IMR-90 (cell line): ENCODE data around the gene DMAP1. TPM values are rescaled to one million over a fixed set of nuclear protein-coding genes. Genes with fewer than 3 reads are reported as not detected.

Experiments used
- ATAC-seq: fragments of 200-7000 bp; cut with Tn5 transposase; 2 replicates; pipeline ENCODE4 v1.9.1; 2020; ENCODE audit warnings: low read depth, mild to moderate bottlenecking, moderate library complexity
- BruUV-seq: library from RNA; stranded (reverse); fragments of 400-500 nt; replicated peaks from 2 replicates; lab custom pipeline; 2021; lab: Mats Ljungman, UMichigan
- CTCF ChIA-PET: fragments of 300-600 bp; formaldehyde crosslinking; extraction: SDS; loops from one replicate; lab custom pipeline; 2021; ENCODE audit warnings: antibody characterized with exemption; lab: Yijun Ruan, JAX
- POLR2A ChIA-PET: fragments of 300-600 bp; sonication (Branson Sonifier 250); formaldehyde crosslinking; loops from one replicate; lab custom pipeline; 2022; ENCODE audit warnings: antibody characterized with exemption; ENCODE audit not compliant: unreplicated experiment; lab: Charles Lee
- DNase-seq: peaks from one replicate; pipeline ENCODE4 v3.0.0; 2013
- H2AFZ ChIP-seq: replicated peaks from 2 replicates; pipeline ENCODE3; 2013; ENCODE audit warnings: low read length, mild to moderate bottlenecking; ENCODE audit not compliant: poor library complexity
- H2AK5ac ChIP-seq: 2 replicates; pipeline ENCODE4 v1.6.1; 2013; ENCODE audit warnings: low read depth, low read length, inconsistent platforms
- H2AK9ac ChIP-seq: replicated peaks from 2 replicates; pipeline ENCODE3; 2013; ENCODE audit warnings: mild to moderate bottlenecking, low read depth, low read length, moderate library complexity; ENCODE audit not compliant: poor library complexity
- H2BK120ac ChIP-seq: 2 replicates; pipeline ENCODE4 v1.6.1; 2013; ENCODE audit warnings: low read depth, low read length, inconsistent platforms
- H2BK15ac ChIP-seq: 3 replicates; pipeline ENCODE4 v1.6.1; 2013; ENCODE audit warnings: low read depth, low read length, inconsistent platforms
- H2BK20ac ChIP-seq: 2 replicates; pipeline ENCODE4 v1.6.1; 2013; ENCODE audit warnings: low read depth, mild to moderate bottlenecking, inconsistent platforms, low read length, moderate library complexity
- H2BK5ac ChIP-seq: 2 replicates; pipeline ENCODE4 v1.6.1; 2013; ENCODE audit warnings: mild to moderate bottlenecking, low read depth, low read length, inconsistent platforms; ENCODE audit not compliant: poor library complexity, severe bottlenecking
- H3K14ac ChIP-seq: replicated peaks from 2 replicates; pipeline ENCODE4 v1.6.1; 2013; ENCODE audit warnings: low read depth, low read length, inconsistent platforms
- H3K18ac ChIP-seq: 2 replicates; pipeline ENCODE4 v1.6.1; 2013; ENCODE audit warnings: low read depth, low read length, control low read depth
- H3K23ac ChIP-seq: 2 replicates; pipeline ENCODE4 v1.6.1; 2013; ENCODE audit warnings: low read depth, low read length, inconsistent platforms
- H3K27ac ChIP-seq: 2 replicates; pipeline ENCODE4 v1.5.1; 2013; ENCODE audit warnings: mild to moderate bottlenecking, control low read depth, low read length; ENCODE audit not compliant: insufficient read depth
- H3K27me3 ChIP-seq: 2 replicates; pipeline ENCODE4 v1.6.1; 2013; ENCODE audit warnings: low read length; ENCODE audit not compliant: control insufficient read depth, insufficient read depth
- H3K36me3 ChIP-seq: 2 replicates; pipeline ENCODE4 v1.6.1; 2013; ENCODE audit warnings: low read length, mixed read lengths; ENCODE audit not compliant: control insufficient read depth, insufficient read depth
- H3K4ac ChIP-seq: 2 replicates; pipeline ENCODE4 v1.6.1; 2013; ENCODE audit warnings: low read depth, low read length, inconsistent platforms
- H3K4me1 ChIP-seq: 2 replicates; pipeline ENCODE4 v1.6.1; 2013; ENCODE audit warnings: low read length, mixed read lengths; ENCODE audit not compliant: control insufficient read depth, insufficient read depth
- H3K4me2 ChIP-seq: 2 replicates; pipeline ENCODE4 v1.6.1; 2013; ENCODE audit warnings: low read depth, mild to moderate bottlenecking, control low read depth, low read length, moderate library complexity
- H3K4me3 ChIP-seq: 2 replicates; pipeline ENCODE4 v1.5.1; 2013; ENCODE audit warnings: low read depth, mild to moderate bottlenecking, control low read depth, low read length, moderate library complexity; ENCODE audit not compliant: insufficient read depth
- H3K56ac ChIP-seq: 2 replicates; pipeline ENCODE4 v1.6.1; 2013; ENCODE audit warnings: low read length, inconsistent platforms; ENCODE audit not compliant: insufficient read depth; ENCODE audit errors: extremely low read depth
- H3K79me1 ChIP-seq, 2 experiments: 2 replicates each; pipeline ENCODE4 v1.6.1; 2013; ENCODE audit warnings: low read length in 2 of 2, inconsistent platforms in 1 of 2, low read depth in 1 of 2
- H3K9ac ChIP-seq: 2 replicates; pipeline ENCODE4 v1.6.1; 2013; ENCODE audit warnings: low read depth, low read length, control low read depth
- H3K9me1 ChIP-seq: 2 replicates; pipeline ENCODE4 v1.6.1; 2013; ENCODE audit warnings: low read length, inconsistent platforms; ENCODE audit not compliant: insufficient read depth
- H3K9me3 ChIP-seq: 2 replicates; pipeline ENCODE4 v1.6.1; 2013; ENCODE audit warnings: low read length; ENCODE audit not compliant: control insufficient read depth, insufficient read depth
- H4K20me1 ChIP-seq: 2 replicates; pipeline ENCODE4 v1.6.1; 2013; ENCODE audit warnings: low read length, inconsistent platforms; ENCODE audit not compliant: insufficient read depth
- H4K5ac ChIP-seq: 2 replicates; pipeline ENCODE4 v1.6.1; 2013; ENCODE audit warnings: mild to moderate bottlenecking, low read depth, low read length, control low read depth
- H4K8ac ChIP-seq, 2 experiments: 2 replicates each; pipeline ENCODE4 v1.6.1; 2013; ENCODE audit warnings: low read depth in 2 of 2, low read length in 2 of 2, control low read depth in 1 of 2, inconsistent platforms in 1 of 2
- H4K91ac ChIP-seq: 2 replicates; pipeline ENCODE4 v1.6.1; 2013; ENCODE audit warnings: low read depth, low read length, inconsistent platforms; ENCODE audit not compliant: insufficient read depth
- BHLHE40 ChIP-seq: fragments of 150-350 bp; IDR thresholded peaks from 2 replicates; pipeline ENCODE4 v1.6.1; 2016; ENCODE audit warnings: mild to moderate bottlenecking, low read depth, low read length
- CEBPB ChIP-seq: IDR thresholded peaks from 2 replicates; pipeline ENCODE4 v1.6.1; 2012; ENCODE audit warnings: low read depth, low read length, improper control_type of control experiment
- CHD1 ChIP-seq: IDR thresholded peaks from 2 replicates; pipeline ENCODE4 v1.6.1; 2012; ENCODE audit warnings: low read depth, low read length, improper control_type of control experiment
- CTCF ChIP-seq: conservative IDR thresholded peaks from 2 replicates; pipeline ENCODE4 v1.5.1; 2012; ENCODE audit warnings: mild to moderate bottlenecking, low read depth, low read length, improper control_type of control experiment
- FOS ChIP-seq: fragments of 150-350 bp; IDR thresholded peaks from 2 replicates; pipeline ENCODE4 v1.6.1; 2016; ENCODE audit warnings: low read depth, low read length
- MAFK ChIP-seq: IDR thresholded peaks from 2 replicates; pipeline ENCODE4 v1.6.1; 2012; ENCODE audit warnings: low read depth, low read length, improper control_type of control experiment
- MAZ ChIP-seq: IDR thresholded peaks from 2 replicates; pipeline ENCODE4 v1.6.1; 2012; ENCODE audit warnings: low read depth, mild to moderate bottlenecking, low read length, improper control_type of control experiment, moderate library complexity, borderline replicate concordance
- MXI1 ChIP-seq: IDR thresholded peaks from 2 replicates; pipeline ENCODE4 v1.6.1; 2012; ENCODE audit warnings: low read depth, mild to moderate bottlenecking, low read length, moderate library complexity, borderline replicate concordance
- NFE2L2 ChIP-seq: fragments of 150-350 bp; IDR thresholded peaks from 2 replicates; pipeline ENCODE4 v1.6.1; 2016; ENCODE audit warnings: low read depth, mild to moderate bottlenecking, low read length
- RAD21 ChIP-seq: IDR thresholded peaks from 2 replicates; pipeline ENCODE4 v1.6.1; 2012; ENCODE audit warnings: low read length, improper control_type of control experiment
- RCOR1 ChIP-seq: IDR thresholded peaks from 2 replicates; pipeline ENCODE4 v1.6.1; 2012; ENCODE audit warnings: mild to moderate bottlenecking, low read length, improper control_type of control experiment; ENCODE audit not compliant: insufficient replicate concordance
- SMC3 ChIP-seq: fragments of 150-350 bp; IDR thresholded peaks from 2 replicates; pipeline ENCODE4 v1.6.1; 2016; ENCODE audit warnings: low read depth, mild to moderate bottlenecking, antibody characterized with exemption, low read length, moderate library complexity
- WGBS, 2 experiments: methylation state at CpG; one replicate each; pipeline versions ENCODE4 v1.1.5 to v1.1.7; 2013; ENCODE audit warnings: missing lambda C conversion rate in 2 of 2; ENCODE audit not compliant: insufficient read length in 1 of 2; ENCODE audit errors: extremely low coverage in 2 of 2; 5-methylcytosine and 5-hydroxymethylcytosine counted together
- dilution Hi-C: fragments of 300-500 bp; cut with HindIII; formaldehyde crosslinking; loops from one replicate; pipeline ENCODE4 v1.14.3; 2018; ENCODE audit warnings: low sequenced_read_pairs; ENCODE audit not compliant: unreplicated experiment
- in situ Hi-C: fragments of 300-500 bp; cut with MboI; formaldehyde crosslinking; loops from 3 replicates; pipeline ENCODE4 v1.14.3; 2019; ENCODE audit warnings: low sequenced_read_pairs, inconsistent platforms, mixed read lengths
- intact Hi-C: fragments of 100-400 bp; cut with micrococcal nuclease; formaldehyde crosslinking; loops from 2 replicates; pipeline ENCODE4 v1.10.0; 2022
- polyA plus RNA-seq, 3 experiments: library from polyadenylated mRNA; depleted of rRNA; stranded (reverse); fragments of >200 nt; gene quantifications; 2 replicates each; pipeline ENCODE4 v1.2.3, GENCODE V29; 2012; ENCODE audit warnings: low replicate concordance in 1 of 3
- total RNA-seq: library from RNA; depleted of rRNA; stranded (reverse); fragments of >200 nt; gene quantifications from 2 replicates; pipeline ENCODE4 v1.2.3, GENCODE V29; 2012

The DMAP1 gene
- total and polyA plus RNA-seq, 2 of the 4 experiments (the other 2 are of a cell fraction): 22.2 to 34.3 TPM

GRCh38 chr1:44251989-44252671, 38.9 kb downstream of the DMAP1 start:
- Histone ChIP-seq H4K8ac (no peak overlapping the region), H3K23ac (no peak overlapping the region), H2AK9ac (no peak overlapping the region), H3K4me1 (no peaks in the 10 kb centered on the region), H4K91ac (no peak overlapping the region), H3K9me1 (peaks cover 3% of the 10 kb centered on the region; the same call in 1 of the 2 replicates), H3K9me3 (no peaks in the 10 kb centered on the region), H2BK15ac (no peak overlapping the region), H3K9ac (no peak overlapping the region), H3K56ac (no peak overlapping the region), H2BK120ac (no peak overlapping the region), H3K4me3 (no peak overlapping the region), H3K4ac (no peak overlapping the region), H2AFZ (no peak overlapping the region), H3K27me3 (no peaks in the 10 kb centered on the region), H3K27ac (no peak overlapping the region), H3K14ac (no peak overlapping the region), H3K36me3 (peaks cover 8% of the 10 kb centered on the region), H2BK5ac (no peak overlapping the region), H2BK20ac (no peak overlapping the region), H3K4me2 (no peak overlapping the region), H3K79me1 (no peaks in the 10 kb centered on the region; a peak in 1 of 4 replicates), H4K5ac (no peak overlapping the region), H4K20me1 (no peaks in the 10 kb centered on the region; the same call in none of the 2 replicates), H3K18ac (no peak overlapping the region), H2AK5ac (no peak overlapping the region)
- TF ChIP-seq RAD21 (no peak), MAFK (no peak), CHD1 (no peak), BHLHE40 (no peak), NFE2L2 (no peak), SMC3 (no peak), MAZ (no peak), FOS (no peak), CEBPB (no peak), CTCF (no peak), RCOR1 (no peak), MXI1 (no peak)
- ATAC-seq: no peak
- intact Hi-C loops: no loop called here
- ChIA-PET POLR2A (no interaction called here), CTCF (no interaction called here)
- WGBS, 2 experiments: 96% methylated on average over 10 of the region's 23 CpGs; no CpG with 5 or more reads in 1 of the 2 experiments
- no TSS peak for BruUV-seq
- no peak for DNase-seq
- dilution Hi-C loops: no loop called here
- in situ Hi-C loops: no loop called here
